ENCODE data around the gene SEC14L2.

Gene SEC14L2

GRCh38 chr22:30472994-30473720 is 76.3 kb downstream of the SEC14L2 start:
- TF ChIP-seq POLR2AphosphoS5 (IDR thresholded peaks at IDR 0.05; ENCODE audit: borderline replicate concordance, low read depth, low read length), result no peak
- TF ChIP-seq FOXP2 (optimal IDR thresholded peaks at IDR 0.05; ENCODE audit: control extremely low read depth, extremely low read length, insufficient read depth), result no peak
- TF ChIP-seq EZH2 (IDR thresholded peaks at IDR 0.05), result no peak

GRCh38 chr22:30474121-30474520 is 77.3 kb downstream of the SEC14L2 start:
- no peak for DNase-seq (ENCODE audit: low read depth, low spot score)
- Histone ChIP-seq H3K4me3 (no peak overlapping the region), H3K27ac (no peak overlapping the region), H3K9ac (ENCODE audit: insufficient read length) (no peak overlapping the region), H3K36me3 (ENCODE audit: insufficient read depth, low read length) (no peaks in the 10 kb centered on the region), H3K9me3 (ENCODE audit: low read depth, low read length) (no peaks in the 10 kb centered on the region)
- TF ChIP-seq FOXP2 (optimal IDR thresholded peaks at IDR 0.05; ENCODE audit: control extremely low read depth, extremely low read length, insufficient read depth) (no peak), EZH2 (IDR thresholded peaks at IDR 0.05) (no peak), POLR2AphosphoS5 (IDR thresholded peaks at IDR 0.05; ENCODE audit: borderline replicate concordance, low read depth, low read length) (no peak)

More at GRCh38 chr22:30472994-30473720, 76.3 kb downstream of the SEC14L2 start:
- Histone ChIP-seq H3K4me3 (no peak overlapping the region), H3K9me3 (ENCODE audit: low read depth, low read length) (no peaks in the 10 kb centered on the region), H3K36me3 (ENCODE audit: insufficient read depth, low read length) (no peaks in the 10 kb centered on the region), H3K9ac (ENCODE audit: insufficient read length) (no peak overlapping the region), H3K27ac (no peak overlapping the region)
- no peak for DNase-seq (ENCODE audit: low read depth, low spot score)

Data from SK-N-MC (cell line).